Panc1 (cell line): ENCODE data around the gene SCYGR3.

Experiments used
- CTCF ChIP-seq: fragments of 450-650 bp; IDR thresholded peaks from 2 replicates; pipeline ENCODE4 v1.5.1; 2017; ENCODE audit warnings: mild to moderate bottlenecking
- POLR2AphosphoS5 ChIP-seq: IDR thresholded peaks from 2 replicates; pipeline ENCODE4 v1.6.1; 2012; ENCODE audit warnings: mild to moderate bottlenecking, low read depth, low read length, moderate library complexity
- REST ChIP-seq, 2 experiments: IDR thresholded peaks; 2 replicates each; pipeline ENCODE4 v1.6.1; 2011 to 2012; ENCODE audit warnings: low read depth in 2 of 2, control low read depth in 1 of 2, low read length in 1 of 2, mild to moderate bottlenecking in 1 of 2, moderate library complexity in 1 of 2; ENCODE audit not compliant: insufficient read depth in 1 of 2
- SIN3A ChIP-seq: IDR thresholded peaks from 2 replicates; pipeline ENCODE4 v1.6.1; 2012; ENCODE audit warnings: low read depth, mild to moderate bottlenecking, low read length, moderate library complexity, borderline replicate concordance; ENCODE audit not compliant: insufficient read depth
- TCF7L2 ChIP-seq: IDR thresholded peaks from 2 replicates; pipeline ENCODE4 v1.6.1; 2011; ENCODE audit warnings: mild to moderate bottlenecking, low read depth, low read length, inconsistent platforms

- TF ChIP-seq POLR2AphosphoS5 (no peak), CTCF (no peak), REST (IDR thresholded peaks at IDR 0.05; ENCODE audit: insufficient read depth in 1 of 2, low read depth in 2 of 2, low read length in 1 of 2) (no peak), SIN3A (no peak), TCF7L2 (no peak)
Observed at GRCh38 chr2:227613272-227613660, 1.4 kb downstream of the SCYGR3 start.
